Natural killer cell (primary cell): Measurements from ENCODE around the gene NOL4L. TPM values are rescaled to one million over a fixed set of nuclear protein-coding genes. Genes with fewer than 3 reads are reported as not detected.

Source experiments
- ATAC-seq, 3 donors: fragments of 150-1000 bp in 2 of 3; fragments of 200-7000 bp in 1 of 3; cut with Tn5 transposase; 1 replicate in 1 of 3; 2 replicates in 2 of 3; pipeline ENCODE4 v1.10.0; 2021; ENCODE audit warnings: mild to moderate bottlenecking in 2 of 3, moderate library complexity in 2 of 3
- DNase-seq, 2 donors: peaks; one replicate each; pipeline versions ENCODE4 v3.0.0 to v3.0.0-alpha.2; 2013 to 2021; ENCODE audit warnings: mixed read lengths in 1 of 2
- H3K27ac ChIP-seq: one replicate; pipeline ENCODE4 v1.5.1; 2013; ENCODE audit warnings: mild to moderate bottlenecking, low read length
- H3K27me3 ChIP-seq: one replicate; pipeline ENCODE4 v1.6.1; 2013; ENCODE audit warnings: low read length; ENCODE audit not compliant: control insufficient read depth, insufficient read depth
- H3K36me3 ChIP-seq: one replicate; pipeline ENCODE4 v1.6.1; 2013; ENCODE audit warnings: low read length; ENCODE audit not compliant: control insufficient read depth, insufficient read depth
- H3K4me1 ChIP-seq: one replicate; pipeline ENCODE4 v1.6.1; 2013; ENCODE audit warnings: low read length; ENCODE audit not compliant: control insufficient read depth, insufficient read depth
- H3K4me3 ChIP-seq: one replicate; pipeline ENCODE4 v1.5.1; 2013; ENCODE audit warnings: low read length
- H3K9me3 ChIP-seq: one replicate; pipeline ENCODE4 v1.6.1; 2013; ENCODE audit warnings: low read length; ENCODE audit not compliant: control insufficient read depth, insufficient read depth
- H3K27ac Mint-ChIP-seq, 2 donors: one replicate each; pipeline ENCODE4 v1.8.0; 2022; ENCODE audit warnings: mild to moderate bottlenecking in 2 of 2, mixed read lengths in 2 of 2, moderate library complexity in 1 of 2
- H3K27me3 Mint-ChIP-seq, 2 donors: one replicate each; pipeline ENCODE4 v1.8.0; 2022; ENCODE audit warnings: low read depth in 2 of 2, mixed read lengths in 2 of 2
- H3K36me3 Mint-ChIP-seq: one replicate; pipeline ENCODE4 v1.8.0; 2022; ENCODE audit warnings: mixed read lengths
- H3K4me1 Mint-ChIP-seq, 2 donors: one replicate each; pipeline ENCODE4 v1.8.0; 2022; ENCODE audit warnings: mixed read lengths in 2 of 2
- H3K4me3 Mint-ChIP-seq: one replicate; pipeline ENCODE4 v1.8.0; 2022; ENCODE audit warnings: mild to moderate bottlenecking, moderate library complexity, mixed read lengths
- H3K9me3 Mint-ChIP-seq, 2 donors: one replicate each; pipeline ENCODE4 v1.8.0; 2022; ENCODE audit warnings: mixed read lengths in 2 of 2
- WGBS: methylation state at CpG from one replicate; pipeline ENCODE4 v1.1.7; 2013; ENCODE audit warnings: missing lambda C conversion rate; ENCODE audit not compliant: insufficient coverage; 5-methylcytosine and 5-hydroxymethylcytosine counted together
- intact Hi-C: fragments of 100-400 bp; cut with micrococcal nuclease; formaldehyde crosslinking; loops from one replicate; pipeline ENCODE4 v1.14.2; 2022
- total RNA-seq, 4 donors: library from RNA; stranded (reverse); fragments of 120-200 nt in 1 of 4; gene quantifications; one replicate each; pipeline versions ENCODE4 v1.2.3 to v1.2.4, GENCODE V29; 2013 to 2022
- TF ChIP-seq, protein P1 (sequence below): fragments of 200-600 bp; IDR thresholded peaks from one replicate; pipeline ENCODE4 v1.8.0; 2022; ENCODE audit warnings: antibody characterized with exemption

The NOL4L gene
- total RNA-seq, 3 donors from 2014 or later (not counting 1 experiment from before 2014, with no cell fraction given), result 101 to 136 (median 114) TPM

GRCh38 chr20:32470025-32470861 is 114.9 kb downstream of the NOL4L start:
- intact Hi-C loops, result no loop called here
- Histone ChIP-seq H3K4me1 (peaks cover 49% of the 10 kb centered on the region), H3K36me3 (peaks cover 32% of the 10 kb centered on the region), H3K9me3 (no peaks in the 10 kb centered on the region), H3K27me3 (no peaks in the 10 kb centered on the region), H3K4me3 (no peak overlapping the region), H3K27ac (no peak overlapping the region)
- peak in 1 of 2 donors; percentile 51 for DNase-seq
- Mint-ChIP-seq H3K27me3 (no peaks in the 10 kb centered on the region), H3K27ac (peak overlapping the region; percentile 73 to 80), H3K4me3 (no peak overlapping the region), H3K4me1 (peaks cover 0 to 35% of the 10 kb centered on the region in 2 donors), H3K36me3 (no peaks in the 10 kb centered on the region), H3K9me3 (no peaks in the 10 kb centered on the region)
- peak in 2 of 3 donors; percentile 54 to 65 for ATAC-seq
- whole genome bisulfite sequencing, result 66% methylated on average over 27 of the region's 27 CpGs
- TF ChIP-seq, protein P1, sequence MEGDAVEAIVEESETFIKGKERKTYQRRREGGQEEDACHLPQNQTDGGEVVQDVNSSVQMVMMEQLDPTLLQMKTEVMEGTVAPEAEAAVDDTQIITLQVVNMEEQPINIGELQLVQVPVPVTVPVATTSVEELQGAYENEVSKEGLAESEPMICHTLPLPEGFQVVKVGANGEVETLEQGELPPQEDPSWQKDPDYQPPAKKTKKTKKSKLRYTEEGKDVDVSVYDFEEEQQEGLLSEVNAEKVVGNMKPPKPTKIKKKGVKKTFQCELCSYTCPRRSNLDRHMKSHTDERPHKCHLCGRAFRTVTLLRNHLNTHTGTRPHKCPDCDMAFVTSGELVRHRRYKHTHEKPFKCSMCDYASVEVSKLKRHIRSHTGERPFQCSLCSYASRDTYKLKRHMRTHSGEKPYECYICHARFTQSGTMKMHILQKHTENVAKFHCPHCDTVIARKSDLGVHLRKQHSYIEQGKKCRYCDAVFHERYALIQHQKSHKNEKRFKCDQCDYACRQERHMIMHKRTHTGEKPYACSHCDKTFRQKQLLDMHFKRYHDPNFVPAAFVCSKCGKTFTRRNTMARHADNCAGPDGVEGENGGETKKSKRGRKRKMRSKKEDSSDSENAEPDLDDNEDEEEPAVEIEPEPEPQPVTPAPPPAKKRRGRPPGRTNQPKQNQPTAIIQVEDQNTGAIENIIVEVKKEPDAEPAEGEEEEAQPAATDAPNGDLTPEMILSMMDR, result peak; percentile 13

GRCh38 chr20:32468860-32469259 is 116.3 kb downstream of the NOL4L start:
- H3K27me3 Mint-ChIP-seq, result no peaks in the 10 kb centered on the region
- H3K27ac Mint-ChIP-seq, result peak overlapping the region in 1 of 2 donors; percentile 80
- WGBS, result 75% methylated on average over 7 of the region's 7 CpGs
- Histone ChIP-seq H3K36me3 (peaks cover 27% of the 10 kb centered on the region), H3K27ac (no peak overlapping the region), H3K4me1 (peaks cover 37% of the 10 kb centered on the region), H3K9me3 (no peaks in the 10 kb centered on the region), H3K4me3 (no peak overlapping the region), H3K27me3 (no peaks in the 10 kb centered on the region)
- TF ChIP-seq, protein P1, result no peak
- no peak for DNase-seq
- no peak for ATAC-seq
- H3K4me1 Mint-ChIP-seq, result peaks cover 0 to 36% of the 10 kb centered on the region in 2 donors
- no peaks in the 10 kb centered on the region for H3K9me3 Mint-ChIP-seq
- intact Hi-C loops, result no loop called here
- H3K36me3 Mint-ChIP-seq, result no peaks in the 10 kb centered on the region
- no peak overlapping the region for H3K4me3 Mint-ChIP-seq

DNA sequence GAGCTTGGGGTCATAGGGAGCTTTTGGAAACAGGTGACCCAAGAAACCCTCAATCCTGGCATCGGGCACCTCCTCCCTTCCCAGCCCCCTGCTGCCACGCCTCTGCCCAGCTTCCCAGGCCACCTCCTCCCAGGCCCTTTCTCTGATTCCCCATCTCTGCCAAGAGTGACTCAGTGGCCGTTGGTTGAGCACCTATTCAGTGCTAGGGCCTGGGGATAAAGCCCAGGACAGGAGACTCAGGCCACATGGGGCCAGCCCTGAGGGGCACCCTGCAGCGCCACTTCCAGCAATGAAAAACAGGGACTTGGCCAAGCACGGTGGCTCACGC is 116.9 kb downstream of the NOL4L start:
- 94% methylated on average over 6 of the region's 6 CpGs for WGBS
- H3K36me3 ChIP-seq, result peaks cover 22% of the 10 kb centered on the region
- Mint-ChIP-seq H3K27ac (peak overlapping the region in 1 of 2 donors; percentile 80), H3K27me3 (no peaks in the 10 kb centered on the region), H3K4me3 (no peak overlapping the region), H3K9me3 (no peaks in the 10 kb centered on the region), H3K36me3 (no peaks in the 10 kb centered on the region), H3K4me1 (peaks cover 0 to 31% of the 10 kb centered on the region in 2 donors)
- no peaks in the 10 kb centered on the region for H3K9me3 ChIP-seq
- H3K27ac ChIP-seq, result no peak overlapping the region
- TF ChIP-seq, protein P1, result no peak
- no peak for ATAC-seq
- no peak overlapping the region for H3K4me3 ChIP-seq
- H3K4me1 ChIP-seq, result peaks cover 34% of the 10 kb centered on the region
- no peaks in the 10 kb centered on the region for H3K27me3 ChIP-seq
- DNase-seq, result no peak
- intact Hi-C loops, result no loop called here
